GM18858 (cell line): ENCODE measurements around the gene TBX4.

Experiments
- ATAC-seq: cut with Tn5 transposase; IDR thresholded peaks from one replicate; pipeline ENCODE4 v1.9.1; 2021; ENCODE audit not compliant: unreplicated experiment

Gene TBX4

DNA sequence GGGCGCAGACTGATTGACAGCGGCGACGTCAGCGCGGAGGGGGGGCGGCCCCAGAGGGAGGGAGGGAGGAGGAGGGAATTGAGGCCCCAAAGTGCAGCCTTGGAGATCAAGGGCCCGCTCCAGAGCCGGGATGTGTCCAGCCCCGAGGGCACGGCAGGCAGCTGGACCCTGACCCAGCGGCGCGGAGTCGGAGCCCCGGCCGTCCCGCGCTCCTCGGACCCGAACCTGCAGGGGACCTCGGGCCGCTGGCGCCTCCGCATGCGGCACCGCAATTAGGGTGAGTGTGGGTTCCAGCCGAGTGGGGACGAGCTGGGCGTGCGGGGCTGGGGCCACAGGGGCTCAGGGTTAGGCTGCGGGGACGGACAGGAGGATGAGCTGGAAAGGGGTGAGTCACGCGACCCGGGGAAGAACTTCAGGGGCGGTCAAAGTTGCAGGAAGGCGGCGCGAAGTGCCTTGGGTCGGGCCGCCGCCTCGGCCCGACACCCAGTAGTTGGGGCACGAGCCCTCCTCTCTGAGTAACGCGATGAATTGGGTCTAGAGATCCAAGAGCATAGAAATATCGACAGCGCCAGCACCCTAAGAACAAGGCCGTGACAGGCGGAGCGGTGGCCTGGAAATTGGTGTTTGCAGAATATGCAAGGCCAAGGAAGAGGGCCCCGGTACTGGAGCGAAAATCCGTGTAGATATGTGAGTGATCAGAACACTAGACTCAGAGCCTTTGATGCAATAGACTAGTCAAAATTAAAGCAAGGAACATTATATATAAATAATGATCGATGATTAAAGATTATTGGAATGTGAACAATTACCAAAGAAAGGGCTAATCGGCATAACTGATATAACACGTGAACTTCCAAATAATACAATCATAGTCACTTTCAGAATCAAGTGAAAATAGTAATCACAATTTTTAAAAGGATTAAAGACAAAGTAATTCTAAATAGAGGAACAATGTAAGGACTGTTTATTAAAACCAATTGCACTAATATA lies at the start of gene TBX4:
TSS of gene TBX4 (plus strand) at position 122 of the 990 bp plus-strand sequence. CDS start 4,069 bp downstream, outside the sequence.
- ATAC-seq = no peak

GRCh38 chr17:61402978-61403800 lies 49.0 kb upstream of the TBX4 start:
- ATAC-seq = no peak

- no peak for ATAC-seq
Observed at GRCh38 chr17:61403801-61404662, 48.2 kb upstream of the TBX4 start.

- no peak for ATAC-seq
Observed at GRCh38 chr17:61404663-61404912, 47.6 kb upstream of the TBX4 start.

DNA sequence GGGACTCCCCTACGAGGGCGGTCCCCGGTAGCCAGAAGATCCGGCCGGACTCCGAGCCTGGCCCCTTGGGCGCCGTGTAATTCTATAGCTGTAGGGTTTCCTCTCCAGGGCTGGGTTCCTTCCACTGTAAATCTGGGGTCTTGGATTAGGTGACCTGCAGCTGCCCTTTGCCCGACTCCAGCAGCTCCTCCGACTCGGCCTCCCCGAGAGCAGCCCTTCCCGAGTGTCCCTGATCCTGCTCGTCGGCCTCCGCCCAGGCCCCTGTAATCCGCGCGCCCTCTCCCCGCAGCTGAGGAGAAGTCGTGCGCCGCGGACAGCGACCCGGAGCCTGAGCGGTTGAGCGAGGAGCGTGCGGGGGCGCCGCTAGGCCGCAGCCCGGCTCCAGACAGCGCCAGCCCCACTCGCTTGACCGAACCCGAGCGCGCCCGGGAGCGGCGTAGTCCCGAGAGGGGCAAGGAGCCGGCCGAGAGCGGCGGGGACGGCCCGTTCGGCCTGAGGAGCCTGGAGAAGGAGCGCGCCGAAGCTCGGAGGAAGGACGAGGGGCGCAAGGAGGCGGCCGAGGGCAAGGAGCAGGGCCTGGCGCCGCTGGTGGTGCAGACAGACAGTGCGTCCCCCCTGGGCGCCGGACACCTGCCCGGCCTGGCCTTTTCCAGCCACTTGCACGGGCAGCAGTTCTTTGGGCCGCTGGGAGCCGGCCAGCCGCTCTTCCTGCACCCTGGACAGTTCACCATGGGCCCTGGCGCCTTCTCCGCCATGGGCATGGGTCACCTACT lies 47.1 kb upstream of the TBX4 start:
- ATAC-seq = no peak

DNA sequence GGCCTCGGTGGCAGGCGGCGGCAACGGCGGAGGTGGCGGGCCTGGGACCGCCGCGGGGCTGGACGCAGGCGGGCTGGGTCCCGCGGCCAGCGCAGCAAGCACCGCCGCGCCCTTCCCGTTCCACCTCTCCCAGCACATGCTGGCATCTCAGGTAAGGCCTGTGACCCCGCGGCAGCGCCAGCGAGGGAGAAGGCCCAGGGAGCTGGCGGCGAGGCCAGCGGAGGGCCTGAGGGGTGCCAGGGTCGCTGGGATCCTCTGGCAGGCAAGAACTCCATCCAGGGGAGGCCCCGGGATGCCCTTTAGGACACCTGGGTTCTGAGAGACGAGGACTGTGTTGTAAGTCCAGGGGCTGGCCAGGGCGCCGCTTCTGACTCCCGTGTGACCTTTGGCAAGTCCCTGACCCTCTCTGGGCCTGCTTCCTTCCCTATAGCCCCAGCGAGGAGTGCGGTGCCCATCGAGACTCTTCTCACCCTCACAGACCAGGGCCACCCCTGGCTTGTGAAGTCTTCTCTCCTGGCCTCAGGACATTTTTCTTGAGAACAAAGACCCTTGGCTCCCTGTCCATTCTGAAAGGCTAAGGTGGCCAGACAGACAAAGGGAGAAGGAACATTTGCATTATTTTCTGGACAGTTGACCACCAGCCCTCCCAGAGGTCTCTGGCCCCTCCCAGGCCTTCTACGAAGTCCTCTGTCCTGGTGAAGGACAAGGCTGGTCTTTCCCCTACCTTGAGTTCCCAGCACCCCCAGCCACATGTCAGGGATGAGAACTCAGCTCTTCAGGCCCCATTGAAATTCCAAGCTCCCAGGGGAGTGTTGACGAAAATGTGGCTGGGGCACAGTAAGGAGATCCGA lies 46.3 kb upstream of the TBX4 start:
- no peak for ATAC-seq

DNA sequence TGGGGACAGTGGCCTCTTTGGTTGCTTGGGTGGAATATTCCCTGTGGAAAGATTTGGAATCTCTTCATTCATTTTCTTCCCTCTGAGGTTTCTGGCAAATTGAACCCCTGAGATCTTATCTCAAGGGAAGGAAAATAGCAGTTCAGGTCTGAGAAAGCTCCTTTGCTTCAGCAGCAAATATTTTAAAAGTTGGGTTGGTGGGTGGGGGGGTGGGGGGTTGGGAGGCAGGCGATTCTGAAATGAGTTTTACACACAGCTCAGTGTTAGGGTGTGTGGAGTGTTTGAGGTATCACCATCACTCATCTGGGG lies 45.7 kb upstream of the TBX4 start:
- ATAC-seq = no peak

GRCh38 chr17:61406971-61407911 lies 45.0 kb upstream of the TBX4 start:
- ATAC-seq = no peak

DNA sequence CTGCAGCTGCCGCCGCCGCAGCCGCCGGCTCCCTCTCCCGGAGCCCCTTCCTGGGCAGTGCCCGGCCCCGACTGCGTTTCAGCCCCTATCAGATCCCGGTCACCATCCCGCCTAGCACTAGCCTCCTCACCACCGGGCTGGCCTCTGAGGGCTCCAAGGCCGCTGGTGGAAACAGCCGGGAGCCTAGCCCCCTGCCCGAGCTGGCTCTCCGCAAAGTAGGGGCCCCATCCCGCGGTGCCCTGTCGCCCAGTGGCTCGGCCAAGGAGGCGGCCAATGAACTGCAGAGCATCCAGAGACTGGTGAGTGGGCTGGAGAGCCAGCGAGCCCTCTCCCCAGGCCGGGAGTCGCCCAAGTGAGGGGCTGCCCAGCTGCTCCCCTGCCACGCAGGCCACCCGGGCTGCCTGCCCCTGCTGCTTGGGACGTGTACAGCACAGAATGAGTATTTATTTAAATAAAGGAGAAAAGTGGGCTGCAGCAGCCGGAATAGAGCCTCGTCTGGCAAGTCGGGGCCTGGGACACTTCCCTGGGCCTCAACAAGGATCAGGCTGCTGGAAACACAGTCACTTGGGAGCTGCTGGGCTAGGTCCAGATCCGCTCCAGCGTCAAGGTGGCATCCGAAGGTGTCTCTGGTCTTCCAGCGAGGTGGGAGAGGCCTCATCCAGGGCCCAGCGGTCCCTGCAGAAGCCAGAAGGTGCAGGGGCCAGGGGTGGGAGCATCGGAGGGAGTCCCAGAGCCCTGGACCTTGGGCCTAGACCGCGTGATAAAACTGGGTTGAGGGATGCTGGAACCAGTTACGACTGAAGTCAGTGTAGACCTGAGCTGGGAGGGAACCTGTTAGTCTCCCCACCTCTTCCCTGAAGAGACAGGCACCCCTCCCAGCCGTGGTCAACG lies 43.8 kb upstream of the TBX4 start:
- ATAC-seq = no peak

GRCh38 chr17:61409301-61410112 lies 42.7 kb upstream of the TBX4 start:
- ATAC-seq = no peak

DNA sequence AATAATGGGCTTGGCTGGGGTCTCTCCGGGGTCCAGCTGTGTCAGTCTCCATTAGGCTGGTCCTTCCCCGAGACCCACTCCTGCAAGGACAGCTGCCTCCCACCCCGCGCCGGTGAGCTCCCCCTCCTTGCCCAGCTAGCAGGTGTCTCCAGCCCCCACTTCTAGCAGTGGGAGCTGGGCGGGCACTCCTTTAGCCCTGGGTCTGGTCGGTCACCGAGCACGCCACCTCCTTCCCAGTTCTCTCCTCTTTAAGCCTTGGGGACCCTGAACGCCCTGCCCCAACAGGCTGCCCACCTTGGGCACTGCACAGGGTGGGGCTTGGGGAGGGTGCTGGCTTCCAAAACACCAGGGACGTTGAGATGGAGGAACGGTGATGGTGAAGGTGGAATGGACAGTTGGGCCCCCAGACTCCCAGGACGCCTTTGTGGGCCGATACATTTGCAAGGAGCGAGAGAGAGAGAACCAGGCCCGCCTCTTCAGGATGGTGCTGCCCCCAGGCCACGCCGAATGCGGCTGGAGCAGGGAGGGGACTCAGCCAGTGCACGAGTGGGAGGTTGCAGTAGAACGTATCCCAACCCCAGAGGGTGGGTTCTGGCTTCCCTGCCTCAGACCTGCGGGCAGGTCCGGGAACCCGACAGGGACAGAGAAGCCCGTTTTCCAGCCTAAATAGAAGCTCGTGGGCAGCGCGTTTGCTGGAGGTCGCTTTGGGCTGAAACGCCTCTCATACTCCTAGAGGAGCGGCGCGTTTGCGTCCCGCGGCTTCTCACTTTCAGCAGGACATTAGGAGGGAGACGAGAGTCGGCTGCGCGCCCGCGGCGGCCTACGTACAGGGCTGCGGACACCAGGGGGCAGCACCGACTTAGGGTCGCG lies 41.8 kb upstream of the TBX4 start:
- no peak for ATAC-seq

- no peak for ATAC-seq
Observed at GRCh38 chr17:61411011-61411260, 41.3 kb upstream of the TBX4 start.

GRCh38 chr17:61411261-61412142 lies 40.7 kb upstream of the TBX4 start:
- no peak for ATAC-seq

GRCh38 chr17:61412143-61412859 lies 39.9 kb upstream of the TBX4 start:
- peak; percentile 70 for ATAC-seq
